Measurements from ENCODE around the gene PARD6B. TPM values are rescaled to one million over a fixed set of nuclear protein-coding genes. Genes with fewer than 3 reads are reported as not detected.

PARD6B gene
- total and polyA plus RNA-seq, 2 of the 13 experiments (the other 11 are each of a cell fraction or from before 2014, with no cell fraction given): 6.9 to 22.2 TPM

DNA sequence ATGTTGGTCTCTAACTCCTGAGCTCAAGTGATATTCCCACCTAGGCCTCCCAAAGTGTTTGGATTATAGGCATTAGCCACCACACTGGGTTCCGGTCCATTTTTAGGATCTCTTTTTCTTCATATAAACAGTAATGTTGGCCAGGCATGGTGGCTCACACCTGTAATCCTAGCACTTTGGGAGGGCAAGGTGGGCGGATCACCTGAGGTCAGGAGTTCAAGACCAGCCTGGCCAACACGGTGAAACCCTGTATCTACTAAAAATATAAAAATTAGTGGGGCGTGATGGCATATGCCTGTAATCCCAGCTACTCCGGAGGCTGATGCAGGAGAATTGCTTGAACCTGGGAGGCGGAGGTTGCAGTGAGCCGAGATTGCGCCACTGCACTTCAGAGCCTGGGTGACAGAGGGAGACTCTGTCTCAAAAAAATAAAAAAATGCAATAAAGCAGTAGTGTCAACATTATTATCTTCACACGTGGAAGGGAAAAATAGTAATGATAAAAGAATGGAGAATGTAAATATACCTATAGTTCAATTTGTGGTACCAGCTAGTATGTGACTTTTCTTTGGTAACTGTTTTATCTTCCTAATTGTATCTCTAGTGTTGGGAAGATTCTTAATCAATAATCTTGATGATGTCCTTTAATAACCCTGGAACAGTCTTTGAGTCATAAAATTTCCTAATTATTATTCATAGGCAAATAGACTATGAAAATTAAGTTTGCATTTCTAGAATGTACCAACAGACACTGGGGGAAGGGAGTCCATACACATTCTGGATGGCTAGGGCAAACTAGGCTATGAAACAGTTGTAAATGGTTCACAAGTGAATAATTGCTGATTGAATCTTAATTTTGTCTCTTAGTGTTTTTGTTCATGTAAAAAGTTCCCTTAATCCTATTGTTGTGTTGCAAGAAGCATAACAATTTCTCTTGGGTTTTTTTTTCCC is 3.6 kb downstream of the PARD6B start (continued):
- TF ChIP-seq, protein P1, sequence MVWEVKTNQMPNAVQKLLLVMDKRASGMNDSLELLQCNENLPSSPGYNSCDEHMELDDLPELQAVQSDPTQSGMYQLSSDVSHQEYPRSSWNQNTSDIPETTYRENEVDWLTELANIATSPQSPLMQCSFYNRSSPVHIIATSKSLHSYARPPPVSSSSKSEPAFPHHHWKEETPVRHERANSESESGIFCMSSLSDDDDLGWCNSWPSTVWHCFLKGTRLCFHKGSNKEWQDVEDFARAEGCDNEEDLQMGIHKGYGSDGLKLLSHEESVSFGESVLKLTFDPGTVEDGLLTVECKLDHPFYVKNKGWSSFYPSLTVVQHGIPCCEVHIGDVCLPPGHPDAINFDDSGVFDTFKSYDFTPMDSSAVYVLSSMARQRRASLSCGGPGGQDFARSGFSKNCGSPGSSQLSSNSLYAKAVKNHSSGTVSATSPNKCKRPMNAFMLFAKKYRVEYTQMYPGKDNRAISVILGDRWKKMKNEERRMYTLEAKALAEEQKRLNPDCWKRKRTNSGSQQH (CRISPR knock-in tag; IDR thresholded peaks at IDR 0.05; ENCODE audit: low read depth): no peak
- no peak for TF ChIP-seq ZNF777 (CRISPR knock-in tag; IDR thresholded peaks at IDR 0.05)
- TF ChIP-seq, protein P2, sequence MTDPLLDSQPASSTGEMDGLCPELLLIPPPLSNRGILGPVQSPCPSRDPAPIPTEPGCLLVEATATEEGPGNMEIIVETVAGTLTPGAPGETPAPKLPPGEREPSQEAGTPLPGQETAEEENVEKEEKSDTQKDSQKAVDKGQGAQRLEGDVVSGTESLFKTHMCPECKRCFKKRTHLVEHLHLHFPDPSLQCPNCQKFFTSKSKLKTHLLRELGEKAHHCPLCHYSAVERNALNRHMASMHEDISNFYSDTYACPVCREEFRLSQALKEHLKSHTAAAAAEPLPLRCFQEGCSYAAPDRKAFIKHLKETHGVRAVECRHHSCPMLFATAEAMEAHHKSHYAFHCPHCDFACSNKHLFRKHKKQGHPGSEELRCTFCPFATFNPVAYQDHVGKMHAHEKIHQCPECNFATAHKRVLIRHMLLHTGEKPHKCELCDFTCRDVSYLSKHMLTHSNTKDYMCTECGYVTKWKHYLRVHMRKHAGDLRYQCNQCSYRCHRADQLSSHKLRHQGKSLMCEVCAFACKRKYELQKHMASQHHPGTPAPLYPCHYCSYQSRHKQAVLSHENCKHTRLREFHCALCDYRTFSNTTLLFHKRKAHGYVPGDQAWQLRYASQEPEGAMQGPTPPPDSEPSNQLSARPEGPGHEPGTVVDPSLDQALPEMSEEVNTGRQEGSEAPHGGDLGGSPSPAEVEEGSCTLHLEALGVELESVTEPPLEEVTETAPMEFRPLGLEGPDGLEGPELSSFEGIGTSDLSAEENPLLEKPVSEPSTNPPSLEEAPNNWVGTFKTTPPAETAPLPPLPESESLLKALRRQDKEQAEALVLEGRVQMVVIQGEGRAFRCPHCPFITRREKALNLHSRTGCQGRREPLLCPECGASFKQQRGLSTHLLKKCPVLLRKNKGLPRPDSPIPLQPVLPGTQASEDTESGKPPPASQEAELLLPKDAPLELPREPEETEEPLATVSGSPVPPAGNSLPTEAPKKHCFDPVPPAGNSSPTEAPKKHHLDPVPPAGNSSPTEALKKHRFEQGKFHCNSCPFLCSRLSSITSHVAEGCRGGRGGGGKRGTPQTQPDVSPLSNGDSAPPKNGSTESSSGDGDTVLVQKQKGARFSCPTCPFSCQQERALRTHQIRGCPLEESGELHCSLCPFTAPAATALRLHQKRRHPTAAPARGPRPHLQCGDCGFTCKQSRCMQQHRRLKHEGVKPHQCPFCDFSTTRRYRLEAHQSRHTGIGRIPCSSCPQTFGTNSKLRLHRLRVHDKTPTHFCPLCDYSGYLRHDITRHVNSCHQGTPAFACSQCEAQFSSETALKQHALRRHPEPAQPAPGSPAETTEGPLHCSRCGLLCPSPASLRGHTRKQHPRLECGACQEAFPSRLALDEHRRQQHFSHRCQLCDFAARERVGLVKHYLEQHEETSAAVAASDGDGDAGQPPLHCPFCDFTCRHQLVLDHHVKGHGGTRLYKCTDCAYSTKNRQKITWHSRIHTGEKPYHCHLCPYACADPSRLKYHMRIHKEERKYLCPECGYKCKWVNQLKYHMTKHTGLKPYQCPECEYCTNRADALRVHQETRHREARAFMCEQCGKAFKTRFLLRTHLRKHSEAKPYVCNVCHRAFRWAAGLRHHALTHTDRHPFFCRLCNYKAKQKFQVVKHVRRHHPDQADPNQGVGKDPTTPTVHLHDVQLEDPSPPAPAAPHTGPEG (CRISPR knock-in tag; IDR thresholded peaks at IDR 0.05): no peak
- no peak for TF ChIP-seq ZMAT3 (CRISPR knock-in tag; conservative IDR thresholded peaks at IDR 0.05)
- TF ChIP-seq, protein P3, sequence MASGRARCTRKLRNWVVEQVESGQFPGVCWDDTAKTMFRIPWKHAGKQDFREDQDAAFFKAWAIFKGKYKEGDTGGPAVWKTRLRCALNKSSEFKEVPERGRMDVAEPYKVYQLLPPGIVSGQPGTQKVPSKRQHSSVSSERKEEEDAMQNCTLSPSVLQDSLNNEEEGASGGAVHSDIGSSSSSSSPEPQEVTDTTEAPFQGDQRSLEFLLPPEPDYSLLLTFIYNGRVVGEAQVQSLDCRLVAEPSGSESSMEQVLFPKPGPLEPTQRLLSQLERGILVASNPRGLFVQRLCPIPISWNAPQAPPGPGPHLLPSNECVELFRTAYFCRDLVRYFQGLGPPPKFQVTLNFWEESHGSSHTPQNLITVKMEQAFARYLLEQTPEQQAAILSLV (CRISPR knock-in tag; IDR thresholded peaks at IDR 0.05; ENCODE audit: borderline replicate concordance): no peak
- TF ChIP-seq, protein P4, sequence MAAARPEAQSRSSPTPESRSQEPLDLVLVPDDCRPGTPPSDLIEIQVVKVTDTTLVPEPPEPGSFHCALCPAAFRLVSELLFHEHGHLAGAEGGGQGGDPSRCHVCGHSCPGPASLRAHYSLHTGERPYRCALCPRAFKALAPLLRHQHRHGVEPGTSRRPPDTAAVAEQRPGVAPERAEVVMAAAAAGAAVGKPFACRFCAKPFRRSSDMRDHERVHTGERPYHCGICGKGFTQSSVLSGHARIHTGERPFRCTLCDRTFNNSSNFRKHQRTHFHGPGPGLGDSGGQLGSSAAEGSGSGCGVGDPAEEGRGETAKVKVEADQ (CRISPR knock-in tag; IDR thresholded peaks at IDR 0.05; ENCODE audit: borderline replicate concordance): no peak
- no peak for TF ChIP-seq ZNF232 (CRISPR knock-in tag; IDR thresholded peaks at IDR 0.05; ENCODE audit: borderline replicate concordance)
- TF ChIP-seq ZNF234 (CRISPR knock-in tag; conservative IDR thresholded peaks at IDR 0.05): no peak
- TF ChIP-seq, protein P5, sequence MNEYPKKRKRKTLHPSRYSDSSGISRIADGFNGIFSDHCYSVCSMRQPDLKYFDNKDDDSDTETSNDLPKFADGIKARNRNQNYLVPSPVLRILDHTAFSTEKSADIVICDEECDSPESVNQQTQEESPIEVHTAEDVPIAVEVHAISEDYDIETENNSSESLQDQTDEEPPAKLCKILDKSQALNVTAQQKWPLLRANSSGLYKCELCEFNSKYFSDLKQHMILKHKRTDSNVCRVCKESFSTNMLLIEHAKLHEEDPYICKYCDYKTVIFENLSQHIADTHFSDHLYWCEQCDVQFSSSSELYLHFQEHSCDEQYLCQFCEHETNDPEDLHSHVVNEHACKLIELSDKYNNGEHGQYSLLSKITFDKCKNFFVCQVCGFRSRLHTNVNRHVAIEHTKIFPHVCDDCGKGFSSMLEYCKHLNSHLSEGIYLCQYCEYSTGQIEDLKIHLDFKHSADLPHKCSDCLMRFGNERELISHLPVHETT (CRISPR knock-in tag; conservative IDR thresholded peaks at IDR 0.05): no peak
- TF ChIP-seq, protein P6, sequence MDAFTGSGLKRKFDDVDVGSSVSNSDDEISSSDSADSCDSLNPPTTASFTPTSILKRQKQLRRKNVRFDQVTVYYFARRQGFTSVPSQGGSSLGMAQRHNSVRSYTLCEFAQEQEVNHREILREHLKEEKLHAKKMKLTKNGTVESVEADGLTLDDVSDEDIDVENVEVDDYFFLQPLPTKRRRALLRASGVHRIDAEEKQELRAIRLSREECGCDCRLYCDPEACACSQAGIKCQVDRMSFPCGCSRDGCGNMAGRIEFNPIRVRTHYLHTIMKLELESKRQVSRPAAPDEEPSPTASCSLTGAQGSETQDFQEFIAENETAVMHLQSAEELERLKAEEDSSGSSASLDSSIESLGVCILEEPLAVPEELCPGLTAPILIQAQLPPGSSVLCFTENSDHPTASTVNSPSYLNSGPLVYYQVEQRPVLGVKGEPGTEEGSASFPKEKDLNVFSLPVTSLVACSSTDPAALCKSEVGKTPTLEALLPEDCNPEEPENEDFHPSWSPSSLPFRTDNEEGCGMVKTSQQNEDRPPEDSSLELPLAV (CRISPR knock-in tag; conservative IDR thresholded peaks at IDR 0.05; ENCODE audit: low read depth): no peak
- TF ChIP-seq, protein P7, sequence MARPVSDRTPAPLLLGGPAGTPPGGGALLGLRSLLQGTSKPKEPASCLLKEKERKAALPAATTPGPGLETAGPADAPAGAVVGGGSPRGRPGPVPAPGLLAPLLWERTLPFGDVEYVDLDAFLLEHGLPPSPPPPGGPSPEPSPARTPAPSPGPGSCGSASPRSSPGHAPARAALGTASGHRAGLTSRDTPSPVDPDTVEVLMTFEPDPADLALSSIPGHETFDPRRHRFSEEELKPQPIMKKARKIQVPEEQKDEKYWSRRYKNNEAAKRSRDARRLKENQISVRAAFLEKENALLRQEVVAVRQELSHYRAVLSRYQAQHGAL (CRISPR knock-in tag; IDR thresholded peaks at IDR 0.05; ENCODE audit: not compliant biosample characterization): no peak
- TF ChIP-seq, protein P8, sequence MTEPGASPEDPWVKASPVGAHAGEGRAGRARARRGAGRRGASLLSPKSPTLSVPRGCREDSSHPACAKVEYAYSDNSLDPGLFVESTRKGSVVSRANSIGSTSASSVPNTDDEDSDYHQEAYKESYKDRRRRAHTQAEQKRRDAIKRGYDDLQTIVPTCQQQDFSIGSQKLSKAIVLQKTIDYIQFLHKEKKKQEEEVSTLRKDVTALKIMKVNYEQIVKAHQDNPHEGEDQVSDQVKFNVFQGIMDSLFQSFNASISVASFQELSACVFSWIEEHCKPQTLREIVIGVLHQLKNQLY (CRISPR knock-in tag; IDR thresholded peaks at IDR 0.05): no peak
- no peak for TF ChIP-seq REXO4 (CRISPR knock-in tag; IDR thresholded peaks at IDR 0.05; ENCODE audit: borderline replicate concordance)

Data from HepG2 (cell line).